Mesendoderm (in vitro differentiated cells): ENCODE measurements around the gene RGS13.

ENCODE experiments used
- DNase-seq: peaks from one replicate; pipeline ENCODE4 v3.0.0; 2013
- H2AK5ac ChIP-seq: 2 replicates; pipeline ENCODE4 v1.6.1; 2013; ENCODE audit warnings: low read length, inconsistent platforms
- H2BK120ac ChIP-seq: 2 replicates; pipeline ENCODE4 v1.6.1; 2013; ENCODE audit warnings: low read depth, mild to moderate bottlenecking, low read length, moderate library complexity, mixed read lengths
- H2BK15ac ChIP-seq: replicated peaks from 2 replicates; pipeline ENCODE4 v1.6.1; 2013; ENCODE audit warnings: low read depth, mild to moderate bottlenecking, moderate library complexity
- H2BK5ac ChIP-seq: 2 replicates; pipeline ENCODE4 v1.6.1; 2013; ENCODE audit warnings: low read length, inconsistent platforms
- H3K18ac ChIP-seq: 2 replicates; pipeline ENCODE4 v1.6.1; 2013; ENCODE audit warnings: mild to moderate bottlenecking, low read length, mixed read lengths
- H3K23ac ChIP-seq: one replicate; pipeline ENCODE4 v1.6.1; 2013; ENCODE audit warnings: low read length
- H3K27ac ChIP-seq: 2 replicates; pipeline ENCODE4 v1.5.1; 2013; ENCODE audit warnings: low read depth, mild to moderate bottlenecking, inconsistent platforms, low read length, moderate library complexity
- H3K27me3 ChIP-seq: 2 replicates; pipeline ENCODE4 v1.6.1; 2013; ENCODE audit warnings: low read length, control low read depth, mild to moderate bottlenecking, inconsistent platforms; ENCODE audit not compliant: insufficient read depth, poor library complexity
- H3K36me3 ChIP-seq: 2 replicates; pipeline ENCODE4 v1.6.1; 2013; ENCODE audit warnings: low read length, inconsistent platforms; ENCODE audit not compliant: control insufficient read depth, insufficient read depth
- H3K4ac ChIP-seq: one replicate; pipeline ENCODE4 v1.6.1; 2013; ENCODE audit warnings: low read depth, mild to moderate bottlenecking, low read length, moderate library complexity
- H3K4me1 ChIP-seq: 2 replicates; pipeline ENCODE4 v1.6.1; 2013; ENCODE audit warnings: low read depth, low read length, inconsistent platforms; ENCODE audit not compliant: control insufficient read depth
- H3K4me2 ChIP-seq: 2 replicates; pipeline ENCODE4 v1.6.1; 2013; ENCODE audit warnings: low read length
- H3K4me3 ChIP-seq: 2 replicates; pipeline ENCODE4 v1.5.1; 2013; ENCODE audit warnings: mild to moderate bottlenecking, low read length
- H3K56ac ChIP-seq: one replicate; pipeline ENCODE4 v1.6.1; 2013; ENCODE audit warnings: low read length
- H3K79me1 ChIP-seq: 2 replicates; pipeline ENCODE4 v1.6.1; 2013; ENCODE audit warnings: low read length, inconsistent platforms
- H3K79me2 ChIP-seq: 2 replicates; pipeline ENCODE4 v1.6.1; 2013; ENCODE audit warnings: mild to moderate bottlenecking, low read length; ENCODE audit not compliant: control insufficient read depth, insufficient read depth
- H3K9ac ChIP-seq: 2 replicates; pipeline ENCODE4 v1.6.1; 2013; ENCODE audit warnings: low read length, inconsistent platforms
- H4K5ac ChIP-seq: one replicate; pipeline ENCODE4 v1.6.1; 2013; ENCODE audit warnings: low read length
- H4K8ac ChIP-seq: one replicate; pipeline ENCODE4 v1.6.1; 2013; ENCODE audit warnings: low read depth, mild to moderate bottlenecking, control low read depth, low read length, moderate library complexity
- WGBS: extraction: QIAGEN DNeasy Blood & Tissue Kit; methylation state at CpG from one replicate; pipeline ENCODE4 v1.1.7; 2013; ENCODE audit warnings: low lambda C conversion rate, missing lambda C conversion rate; ENCODE audit not compliant: insufficient coverage; ENCODE audit errors: extremely low coverage; 5-methylcytosine and 5-hydroxymethylcytosine counted together

The RGS13 gene

DNA sequence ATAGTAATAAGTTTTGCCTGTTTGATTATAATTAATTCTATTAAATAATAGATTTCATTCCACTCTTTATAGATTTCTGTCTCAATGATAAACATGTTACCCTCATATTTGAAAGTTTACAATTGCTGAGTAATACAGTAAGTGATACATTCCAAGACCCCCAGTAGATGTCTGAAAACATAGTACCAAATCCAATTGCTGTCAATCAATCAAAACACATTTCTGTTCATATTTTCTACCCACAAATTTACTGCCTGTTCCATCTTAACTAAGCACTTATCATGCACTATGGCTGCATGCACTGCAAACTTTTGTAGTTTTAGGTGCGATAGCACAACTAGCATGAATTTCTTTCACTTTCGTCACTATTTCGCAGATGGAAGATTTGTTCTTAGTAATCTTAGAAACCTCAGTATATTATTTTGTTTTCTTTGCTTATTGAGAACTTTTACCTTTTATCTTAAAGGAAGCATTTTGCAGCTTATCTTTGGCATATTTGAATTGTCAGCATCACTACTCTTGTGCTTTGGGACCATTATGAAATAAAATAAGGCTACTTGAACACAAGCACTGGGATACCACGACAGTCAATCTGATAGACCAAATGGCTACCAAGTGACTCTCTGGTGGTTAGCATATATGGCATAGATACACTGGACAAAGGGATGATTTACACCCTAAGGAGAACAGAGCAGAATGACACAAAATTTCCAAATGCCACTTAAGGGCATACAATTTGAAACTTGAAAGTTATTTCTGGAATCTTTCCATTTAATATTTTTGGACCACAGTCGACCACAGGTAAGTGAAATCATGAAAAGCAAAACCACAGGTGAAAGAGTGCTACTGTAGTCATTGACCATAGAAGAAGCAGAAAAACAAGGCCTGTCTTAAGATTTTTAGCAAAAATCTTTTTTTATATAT lies 67.6 kb downstream of the RGS13 start:
- DNase-seq, result no peak
- no peak overlapping the region for H2BK5ac ChIP-seq
- WGBS, result no CpG with 5 or more reads among the region's 5 CpGs

DNA sequence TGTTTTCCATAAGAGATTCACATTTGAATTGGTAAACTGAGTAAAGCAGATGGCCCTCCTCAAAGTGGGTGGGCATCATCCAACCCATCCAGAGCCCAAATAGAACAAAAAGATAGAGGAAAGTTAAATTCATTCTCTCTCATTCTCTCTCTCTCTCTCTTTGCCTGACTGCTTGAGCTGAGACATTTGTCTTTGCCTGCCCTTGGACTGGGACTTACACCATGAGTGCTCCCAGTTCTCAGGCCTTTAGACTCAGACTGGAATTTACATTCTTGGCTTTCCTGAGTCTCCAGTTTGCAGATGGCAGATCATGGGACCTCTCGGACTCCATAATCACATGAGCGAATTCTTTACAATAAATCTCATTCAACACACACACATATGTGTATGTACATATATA lies 69.6 kb downstream of the RGS13 start:
- Histone ChIP-seq H3K9ac (no peak overlapping the region), H3K56ac (no peak overlapping the region), H3K18ac (no peak overlapping the region), H3K4me3 (no peak overlapping the region), H4K8ac (no peak overlapping the region), H3K4me1 (no peaks in the 10 kb centered on the region), H3K36me3 (no peaks in the 10 kb centered on the region), H3K27me3 (no peaks in the 10 kb centered on the region), H3K4ac (no peak overlapping the region), H3K4me2 (no peak overlapping the region), H4K5ac (no peak overlapping the region), H3K27ac (no peak overlapping the region), H3K79me1 (no peaks in the 10 kb centered on the region), H3K79me2 (no peaks in the 10 kb centered on the region), H3K23ac (no peak overlapping the region), H2BK120ac (no peak overlapping the region), H2AK5ac (no peak overlapping the region), H2BK5ac (no peak overlapping the region), H2BK15ac (no peak overlapping the region)
- no CpG with 5 or more reads among the region's 2 CpGs for WGBS
- no peak for DNase-seq

More for the DNA sequence above, 67.6 kb downstream of the RGS13 start:
- Histone ChIP-seq H3K27ac (no peak overlapping the region), H3K4me2 (no peak overlapping the region), H4K5ac (no peak overlapping the region), H4K8ac (no peak overlapping the region), H3K4me1 (no peaks in the 10 kb centered on the region), H3K36me3 (no peaks in the 10 kb centered on the region), H3K79me2 (no peaks in the 10 kb centered on the region), H3K79me1 (no peaks in the 10 kb centered on the region), H3K56ac (no peak overlapping the region), H2BK120ac (no peak overlapping the region), H3K18ac (no peak overlapping the region), H3K27me3 (no peaks in the 10 kb centered on the region), H2AK5ac (no peak overlapping the region), H3K4ac (no peak overlapping the region), H3K4me3 (no peak overlapping the region), H3K9ac (no peak overlapping the region), H3K23ac (no peak overlapping the region), H2BK15ac (no peak overlapping the region)

GRCh38 chr1:192706936-192707335 lies 71.0 kb downstream of the RGS13 start:
- Histone ChIP-seq H2AK5ac (no peak overlapping the region), H3K4me1 (no peaks in the 10 kb centered on the region), H3K79me1 (no peaks in the 10 kb centered on the region), H3K4me3 (no peak overlapping the region), H3K9ac (no peak overlapping the region), H2BK5ac (no peak overlapping the region), H4K5ac (no peak overlapping the region), H3K36me3 (no peaks in the 10 kb centered on the region), H3K18ac (no peak overlapping the region), H3K4ac (no peak overlapping the region), H2BK15ac (no peak overlapping the region), H2BK120ac (no peak overlapping the region), H3K56ac (no peak overlapping the region), H3K23ac (no peak overlapping the region), H3K27ac (no peak overlapping the region), H4K8ac (no peak overlapping the region), H3K27me3 (no peaks in the 10 kb centered on the region), H3K79me2 (no peaks in the 10 kb centered on the region), H3K4me2 (no peak overlapping the region)
- WGBS, result no CpG with 5 or more reads among the region's 2 CpGs
- DNase-seq, result no peak

- no peaks in the 10 kb centered on the region for H3K27me3 ChIP-seq
- H3K4me3 ChIP-seq, result no peak overlapping the region
- no peak overlapping the region for H4K8ac ChIP-seq
- H3K36me3 ChIP-seq, result no peaks in the 10 kb centered on the region
- H3K4ac ChIP-seq, result no peak overlapping the region
- no peak for DNase-seq
- H3K4me2 ChIP-seq, result no peak overlapping the region
- no peak overlapping the region for H2BK5ac ChIP-seq
- no peak overlapping the region for H3K9ac ChIP-seq
- WGBS, result no CpG with 5 or more reads among the region's 3 CpGs
- no peaks in the 10 kb centered on the region for H3K79me1 ChIP-seq
- no peak overlapping the region for H2AK5ac ChIP-seq
- H3K23ac ChIP-seq, result no peak overlapping the region
- H4K5ac ChIP-seq, result no peak overlapping the region
- H3K18ac ChIP-seq, result no peak overlapping the region
- no peaks in the 10 kb centered on the region for H3K79me2 ChIP-seq
- H3K27ac ChIP-seq, result no peak overlapping the region
- H3K4me1 ChIP-seq, result no peaks in the 10 kb centered on the region
- H2BK15ac ChIP-seq, result no peak overlapping the region
- H3K56ac ChIP-seq, result no peak overlapping the region
- no peak overlapping the region for H2BK120ac ChIP-seq
These were observed 72.1 kb downstream of the RGS13 start for GRCh38 chr1:192707978-192708547.

DNA sequence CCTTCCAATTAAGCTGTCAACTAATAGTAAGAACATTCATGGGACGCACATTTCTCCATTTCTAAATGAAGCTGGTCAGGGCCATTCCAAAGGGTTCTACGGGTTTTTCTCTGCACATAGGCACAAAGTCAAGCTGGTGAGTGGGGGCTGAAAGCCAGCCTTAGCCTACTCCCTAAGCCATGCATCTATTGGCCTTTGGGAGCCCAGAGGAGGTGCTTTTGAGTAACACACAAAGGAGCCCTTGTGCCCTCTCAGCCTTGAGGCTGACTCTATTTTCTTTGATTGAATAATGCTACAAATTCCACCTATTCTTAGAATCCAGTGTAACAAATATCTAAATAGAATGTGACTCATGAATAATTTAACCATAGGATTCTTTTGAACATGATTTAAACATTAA lies 73.6 kb downstream of the RGS13 start:
- H3K27ac ChIP-seq, result no peak overlapping the region
- H3K27me3 ChIP-seq, result no peaks in the 10 kb centered on the region
- H3K9ac ChIP-seq, result no peak overlapping the region
- H2BK120ac ChIP-seq, result no peak overlapping the region
- no peak overlapping the region for H4K8ac ChIP-seq
- H3K4me2 ChIP-seq, result no peak overlapping the region
- H4K5ac ChIP-seq, result no peak overlapping the region
- H3K79me1 ChIP-seq, result no peaks in the 10 kb centered on the region
- H3K79me2 ChIP-seq, result no peaks in the 10 kb centered on the region
- no peak overlapping the region for H2BK5ac ChIP-seq
- no peak overlapping the region for H3K4ac ChIP-seq
- no peak overlapping the region for H3K4me3 ChIP-seq
- H3K23ac ChIP-seq, result no peak overlapping the region
- H3K18ac ChIP-seq, result no peak overlapping the region
- peak; percentile 21 for DNase-seq
- no peak overlapping the region for H2BK15ac ChIP-seq
- no peaks in the 10 kb centered on the region for H3K36me3 ChIP-seq
- no peaks in the 10 kb centered on the region for H3K4me1 ChIP-seq
- H2AK5ac ChIP-seq, result no peak overlapping the region
- no peak overlapping the region for H3K56ac ChIP-seq
- WGBS, result no CpG with 5 or more reads among the region's 2 CpGs
